Activated T-cell treated with anti-CD3 and anti-CD28 coated beads for 24 hours (primary cell): Measurements from ENCODE around the gene PSMB10.

Experiments
- DNase-seq: peaks from one replicate; pipeline ENCODE4 v3.0.0-alpha.2; 2020; ENCODE audit warnings: low read depth

The PSMB10 gene

DNA sequence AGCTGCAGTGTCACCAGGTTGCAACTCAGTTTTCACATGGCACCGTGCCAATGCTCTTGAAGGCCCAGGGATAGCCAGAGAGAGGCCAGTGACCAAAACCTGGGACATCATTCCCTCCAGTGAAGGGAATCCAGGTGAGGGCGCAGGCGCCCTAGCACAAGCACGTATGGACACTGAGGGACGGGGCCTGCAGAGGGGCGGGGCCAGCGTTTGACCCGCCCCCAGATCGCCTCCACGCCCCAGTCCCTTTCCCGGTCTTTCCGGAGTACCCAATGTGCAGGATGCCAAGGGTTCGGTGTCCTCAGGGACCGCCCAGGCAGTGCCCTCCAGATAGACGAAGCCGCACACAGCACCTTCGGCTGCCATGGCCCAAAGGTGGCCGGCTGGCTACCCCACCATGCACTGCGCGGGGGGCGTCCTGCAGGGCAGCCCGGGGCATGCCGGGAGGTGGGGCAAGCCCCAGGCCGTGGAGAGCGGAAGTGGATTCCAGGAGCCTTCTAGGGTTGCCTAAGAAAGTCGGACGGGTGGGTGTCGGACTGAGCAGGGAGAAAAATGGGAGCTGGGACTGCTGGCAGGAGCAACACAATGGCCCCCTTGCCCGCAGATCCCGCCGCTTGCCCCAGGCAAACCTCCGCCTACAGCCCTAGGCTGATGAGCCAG is 27.1 kb upstream of the PSMB10 start:
- no peak for DNase-seq

DNA sequence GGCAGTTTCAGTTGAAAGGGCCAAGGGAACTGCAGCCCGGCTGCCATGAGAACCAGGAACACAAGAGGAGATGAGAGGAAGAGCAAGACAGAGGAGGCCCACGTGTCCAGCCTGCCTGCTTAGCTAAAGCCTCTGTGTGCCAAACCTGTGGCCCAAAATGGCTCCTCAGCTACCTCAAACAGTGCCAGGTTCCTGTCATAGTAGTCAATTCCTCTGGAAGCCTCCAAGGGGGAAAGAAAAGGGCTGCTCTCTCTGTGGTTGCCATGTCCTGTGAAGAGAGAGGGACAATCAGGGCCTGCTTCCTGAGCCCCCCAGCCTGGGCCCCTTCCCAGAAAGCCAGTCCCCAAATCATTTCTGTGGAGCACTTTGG is 26.6 kb upstream of the PSMB10 start:
- DNase-seq, result no peak

DNA sequence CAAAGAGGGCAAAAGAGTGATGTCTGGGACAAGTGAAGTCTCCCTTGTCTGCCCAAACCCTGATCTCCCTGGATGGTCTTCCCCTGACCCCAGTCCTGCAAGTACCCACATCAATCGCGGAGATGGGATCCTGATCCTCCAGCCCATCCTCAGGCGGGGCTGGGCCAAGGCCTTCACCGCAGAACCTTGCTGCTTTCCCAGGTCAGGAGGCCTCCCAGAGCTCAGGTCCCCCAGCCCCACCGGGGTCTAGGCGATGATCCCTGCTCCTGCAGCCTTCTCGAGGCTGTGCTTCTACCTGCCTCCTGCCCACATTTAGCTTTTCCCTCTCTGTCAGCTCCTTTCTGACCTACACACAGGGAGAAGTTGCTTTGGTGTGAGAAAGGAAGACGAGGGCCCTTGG is 25.5 kb upstream of the PSMB10 start:
- DNase-seq, result no peak

DNA sequence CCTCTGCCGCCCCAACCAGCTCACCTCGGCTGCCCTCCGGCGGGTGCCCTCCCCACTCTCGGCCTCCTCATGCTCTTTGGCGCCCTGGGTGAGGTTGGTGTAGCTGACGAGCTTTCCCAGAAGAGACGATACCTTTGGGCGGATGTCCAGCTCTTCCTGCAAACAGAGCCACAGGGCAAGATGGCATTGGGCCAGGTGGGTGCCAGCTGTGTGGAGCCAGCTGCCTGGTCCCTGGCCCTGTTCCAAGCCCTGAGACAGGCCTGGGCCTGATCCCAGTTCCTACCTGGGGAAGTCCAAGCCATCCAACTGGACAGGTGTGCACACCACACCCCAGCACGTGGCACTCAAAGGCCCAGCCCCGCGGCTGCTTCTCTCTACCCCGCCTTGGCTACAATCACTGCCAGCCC is 24.9 kb upstream of the PSMB10 start:
- no peak for DNase-seq

DNA sequence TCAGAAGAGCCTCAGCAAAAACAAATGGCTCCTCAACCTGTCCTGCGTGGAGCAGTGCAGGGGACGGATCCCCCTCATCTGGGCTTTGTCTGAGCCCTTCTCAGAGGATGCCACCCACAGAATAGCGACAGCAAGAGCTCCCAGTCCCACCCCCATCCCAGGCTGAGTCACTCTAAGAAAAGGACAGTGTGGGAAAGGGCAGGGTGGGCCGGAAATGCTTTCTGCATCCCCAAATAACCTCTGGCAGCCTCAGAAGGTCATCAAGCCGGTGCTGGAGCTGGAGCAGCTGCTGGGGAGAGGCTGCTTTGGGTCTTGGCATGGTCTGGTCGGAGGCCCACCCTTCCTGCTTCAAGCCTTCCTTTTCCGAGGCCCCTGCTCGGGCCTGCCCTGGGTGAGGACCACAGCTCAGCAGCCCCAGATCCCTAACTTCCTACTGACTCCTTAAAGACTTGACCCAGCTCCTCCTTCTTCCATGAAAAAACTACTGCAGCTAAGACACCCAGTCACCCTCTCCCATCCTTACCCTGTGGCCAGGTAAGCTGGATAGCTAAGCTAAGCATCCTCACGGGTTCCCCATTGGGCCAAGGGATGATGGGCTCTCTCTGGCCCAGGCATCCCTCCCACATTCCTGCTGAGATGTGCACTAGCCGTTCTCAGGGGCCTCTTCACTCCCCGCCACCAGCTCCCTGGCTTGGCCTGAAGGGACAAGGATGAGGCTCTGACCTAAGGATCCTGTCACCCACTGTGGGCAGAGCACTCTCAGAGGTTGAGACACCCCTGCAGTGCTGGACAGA is 23.1 kb upstream of the PSMB10 start:
- DNase-seq, result no peak

DNA sequence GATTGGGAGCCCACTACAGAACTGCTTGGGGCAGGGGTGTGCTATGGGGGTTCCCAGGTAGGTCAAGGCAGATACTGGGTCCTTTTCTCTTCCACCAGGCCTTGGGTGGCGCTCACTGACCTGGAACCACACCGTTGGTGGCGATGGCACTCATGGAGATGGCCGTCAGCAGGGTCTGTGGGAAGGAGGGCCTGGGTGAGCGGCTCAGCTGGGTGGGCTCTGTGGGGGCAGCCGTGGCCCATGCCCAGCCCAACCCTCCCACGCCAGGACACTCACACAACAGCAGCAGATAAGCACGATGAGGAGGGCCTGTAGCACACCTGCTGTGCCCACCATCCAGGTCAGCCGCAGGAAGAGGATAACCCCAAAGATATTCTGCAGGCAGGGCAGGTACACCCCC is 21.0 kb upstream of the PSMB10 start:
- no peak for DNase-seq

DNA sequence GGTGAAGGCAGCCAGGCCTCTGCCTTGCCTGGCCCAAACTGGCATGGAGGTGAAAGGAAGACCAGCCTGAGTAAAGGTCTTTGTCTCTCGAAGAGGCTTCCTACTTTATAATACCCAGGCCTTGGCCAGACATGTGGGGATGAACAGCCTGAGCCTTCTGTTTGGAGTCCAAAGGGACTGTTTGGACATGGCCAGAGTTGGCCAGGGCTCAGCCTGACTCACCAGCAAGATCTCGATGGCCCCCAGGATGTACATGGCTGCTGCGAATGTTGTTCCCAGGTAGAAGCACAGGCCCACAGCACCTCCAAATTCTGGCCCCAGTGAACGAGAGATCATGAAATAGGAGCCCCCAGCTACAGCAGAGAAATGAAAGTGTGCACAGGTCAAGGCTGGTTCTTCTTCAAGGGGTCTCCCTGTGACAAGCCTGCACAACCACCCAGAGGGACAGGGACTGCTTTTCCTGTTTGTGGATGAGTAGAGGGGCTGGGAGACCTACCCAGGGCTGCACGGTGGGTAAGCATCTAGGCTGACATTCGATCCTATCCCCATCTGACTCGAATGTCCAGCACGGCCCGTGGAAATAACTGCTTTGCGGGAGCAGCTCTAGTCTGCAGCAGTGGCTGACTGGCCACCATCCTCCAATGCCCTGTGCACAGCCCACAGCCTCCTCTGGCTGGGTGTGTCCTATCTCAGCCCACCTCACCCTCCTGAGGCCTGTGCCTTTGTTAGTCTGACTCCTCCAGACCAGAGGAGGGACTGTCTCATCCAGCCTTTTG is 18.0 kb upstream of the PSMB10 start:
- DNase-seq, result no peak

DNA sequence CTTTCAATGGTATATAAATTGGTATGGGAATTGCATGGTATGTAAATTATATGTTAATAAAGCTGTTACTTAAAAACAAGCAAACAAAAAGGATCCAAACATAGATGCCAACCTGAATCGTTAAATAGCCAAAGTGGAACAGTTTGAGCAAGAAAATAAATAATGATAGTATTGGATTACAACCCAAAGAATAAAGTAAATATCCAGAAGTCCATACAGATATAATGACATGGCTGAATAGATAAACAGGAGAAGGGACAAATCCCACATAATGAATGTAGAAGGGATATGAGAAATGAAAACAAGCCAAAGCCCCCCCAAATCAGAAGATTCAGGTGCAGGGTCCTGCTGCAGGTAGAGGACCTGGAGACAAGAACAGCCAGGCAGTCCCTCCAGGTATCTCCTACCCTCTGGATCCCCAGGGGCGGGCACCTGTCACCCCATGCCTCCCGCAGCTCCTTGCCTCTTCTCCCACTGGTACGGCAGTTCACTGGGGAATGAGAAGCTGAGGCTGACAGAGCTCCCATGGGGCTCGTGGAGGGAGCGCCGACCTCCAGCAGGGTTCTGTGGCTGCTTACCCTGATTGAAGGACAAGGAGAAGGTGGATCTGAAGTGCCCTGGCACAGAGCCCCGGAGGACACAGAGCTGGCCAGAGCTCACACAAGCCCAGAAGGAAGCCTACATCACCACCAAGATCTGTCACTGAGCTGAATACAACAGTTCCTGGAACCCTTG is 17.2 kb upstream of the PSMB10 start:
- DNase-seq, result no peak

DNA sequence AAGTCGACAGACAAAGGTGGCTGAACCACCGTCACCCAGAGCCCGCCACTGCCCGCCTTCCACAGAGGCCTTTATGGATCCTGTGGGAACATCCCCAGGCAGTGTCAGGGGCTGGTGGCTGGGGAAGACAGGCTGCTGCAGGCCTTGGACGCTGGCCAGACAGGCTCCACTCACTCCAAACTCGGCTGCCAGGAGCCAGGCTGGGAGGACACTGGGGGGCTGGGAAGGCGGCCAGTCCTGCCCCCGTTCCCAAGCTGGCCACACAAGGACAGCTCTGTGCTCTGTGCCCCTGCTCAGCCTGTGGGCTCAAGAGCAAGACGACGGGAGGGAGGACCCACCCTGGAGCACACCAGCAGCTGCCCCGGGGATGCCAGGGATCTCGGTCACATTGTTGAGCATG is 14.8 kb upstream of the PSMB10 start:
- no peak for DNase-seq

DNA sequence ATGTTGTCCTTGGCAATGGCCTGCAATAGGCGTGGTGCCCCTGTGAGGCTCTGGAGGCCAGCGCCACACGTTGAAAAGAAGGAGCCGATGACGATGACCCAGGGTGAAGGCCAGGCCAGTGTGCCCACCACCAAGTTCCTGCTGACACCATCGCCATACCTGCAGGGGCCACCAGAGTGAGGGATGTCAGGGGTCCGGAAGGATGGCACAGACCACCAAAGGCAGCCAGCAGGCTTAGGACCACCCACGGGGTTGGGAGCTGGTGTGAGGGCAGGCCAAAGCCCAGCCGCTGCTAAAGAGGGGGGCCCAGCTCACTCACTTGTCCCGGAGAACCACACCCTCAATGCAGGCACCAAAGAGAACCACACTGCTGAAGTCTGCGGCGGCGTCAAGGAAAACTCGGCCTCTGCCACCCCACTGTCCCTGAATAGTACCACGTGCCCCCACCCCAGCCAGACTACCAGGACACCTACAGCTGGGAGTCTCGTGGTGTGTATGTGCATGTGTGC is 13.7 kb upstream of the PSMB10 start:
- no peak for DNase-seq

DNA sequence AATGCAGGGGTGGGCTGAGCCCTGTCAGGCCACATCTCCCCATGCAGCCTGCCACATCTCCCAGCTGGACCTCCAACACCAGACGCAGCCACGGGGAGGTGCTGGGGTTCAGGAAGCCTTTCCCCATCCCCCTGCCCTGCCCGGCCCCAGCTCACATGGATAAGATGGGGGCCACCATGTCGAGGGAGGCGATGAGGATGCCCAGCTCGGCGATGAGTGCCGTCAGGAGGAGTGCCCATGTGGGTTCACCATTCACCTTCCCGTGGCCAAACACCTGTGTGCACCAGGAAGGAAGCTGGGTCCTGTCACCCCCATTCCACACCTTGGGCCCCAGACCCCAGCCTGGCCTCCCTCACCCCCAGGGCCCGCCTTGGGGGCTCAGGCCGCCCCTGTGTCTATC is 13.0 kb upstream of the PSMB10 start:
- no peak for DNase-seq

DNA sequence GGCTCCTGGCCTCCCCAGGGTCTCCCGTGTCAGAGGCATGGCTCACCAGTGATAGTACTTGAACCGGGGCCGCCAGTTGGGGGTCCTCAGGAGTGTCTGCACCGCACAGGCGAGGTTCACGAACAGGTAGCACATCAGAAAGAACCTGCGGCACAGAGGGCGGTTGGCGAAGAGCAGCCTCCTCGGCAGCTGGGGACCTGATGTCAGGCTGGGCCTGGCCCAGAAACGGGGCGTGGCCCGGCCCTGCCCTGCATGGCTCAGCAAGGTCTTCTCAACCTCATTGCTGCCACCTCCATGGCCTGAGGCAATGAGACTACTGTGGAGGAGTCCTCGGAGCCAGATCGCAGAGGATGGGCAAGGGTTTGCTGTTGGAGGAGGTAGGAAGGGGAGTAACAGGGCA is 11.4 kb upstream of the PSMB10 start:
- DNase-seq, result no peak

DNA sequence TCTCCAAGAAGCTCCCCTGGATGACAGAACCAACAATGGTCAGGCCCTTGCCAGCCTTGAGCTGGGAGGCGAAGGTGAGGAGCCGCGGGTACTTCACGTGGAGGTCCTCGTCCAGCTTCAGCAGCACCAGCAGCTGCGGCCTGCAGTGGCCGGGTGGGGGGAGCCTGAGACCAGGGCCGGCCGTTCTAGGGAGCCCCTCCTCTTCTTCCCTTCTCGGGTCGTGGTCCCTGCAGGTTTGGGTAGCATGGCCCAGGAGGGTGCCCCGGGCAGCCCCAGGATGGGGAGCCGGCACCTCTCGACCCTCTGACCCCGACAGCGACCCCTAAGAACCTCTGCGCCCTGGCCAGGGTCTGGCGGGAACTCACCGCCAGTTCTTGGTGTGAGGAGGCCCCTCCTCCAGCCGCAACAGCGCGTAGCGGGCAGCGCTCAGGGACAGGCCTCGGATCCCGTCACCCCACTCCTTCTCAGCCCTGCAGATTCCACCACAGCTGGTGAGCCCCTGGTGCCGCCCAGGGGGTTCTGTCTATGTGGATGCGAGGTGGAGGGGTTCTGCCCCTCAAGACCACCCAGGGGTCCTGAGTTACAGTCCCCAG is 10.4 kb upstream of the PSMB10 start:
- no peak for DNase-seq

DNA sequence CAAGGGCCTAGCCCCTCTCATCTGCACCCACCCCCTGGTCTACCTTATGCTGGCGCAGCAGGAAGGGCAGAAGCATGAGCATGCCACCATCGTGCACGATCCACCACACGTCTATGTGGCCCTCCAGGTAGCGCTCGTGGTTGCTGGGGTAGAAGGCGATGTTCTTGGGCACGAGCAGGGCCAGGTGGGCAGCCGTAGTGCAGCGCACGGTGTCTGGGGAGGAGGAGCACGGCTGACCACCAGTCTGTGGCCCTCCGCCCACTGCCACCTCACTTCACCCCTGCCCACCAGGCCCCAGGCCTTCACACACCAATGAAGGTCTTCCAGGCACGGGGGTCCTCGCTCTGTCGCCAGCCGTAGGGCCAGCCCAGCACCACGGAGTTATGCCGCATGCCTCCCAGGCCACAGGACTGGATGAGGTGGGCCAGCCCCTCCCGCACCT is 9.5 kb upstream of the PSMB10 start:
- no peak for DNase-seq

DNA sequence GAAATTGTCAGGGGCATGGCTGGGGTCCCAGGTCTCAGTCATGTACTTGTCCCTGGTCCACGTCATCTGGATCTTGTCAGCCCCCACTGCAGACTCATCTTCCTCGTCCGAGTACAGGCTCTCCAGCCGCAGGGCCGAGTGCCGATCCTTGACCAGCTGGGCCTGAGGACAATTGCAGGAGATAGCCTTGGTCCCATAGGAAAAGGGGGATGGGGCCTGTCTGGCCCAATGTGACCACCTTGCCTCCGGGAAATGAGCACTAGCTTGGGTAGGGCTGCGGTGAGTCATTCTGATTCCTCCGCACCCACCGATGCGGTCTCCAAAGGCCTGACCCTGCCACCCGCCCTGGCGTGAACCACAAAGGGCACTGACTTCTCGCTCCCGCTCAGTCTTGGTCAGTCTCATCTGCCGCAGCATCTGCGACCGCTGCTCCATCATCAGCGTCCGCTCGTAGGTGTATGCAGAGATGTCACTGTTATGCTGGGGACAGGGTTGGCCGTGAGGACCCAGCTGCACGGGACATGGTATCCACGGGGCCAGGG is 8.8 kb upstream of the PSMB10 start:
- DNase-seq, result no peak

DNA sequence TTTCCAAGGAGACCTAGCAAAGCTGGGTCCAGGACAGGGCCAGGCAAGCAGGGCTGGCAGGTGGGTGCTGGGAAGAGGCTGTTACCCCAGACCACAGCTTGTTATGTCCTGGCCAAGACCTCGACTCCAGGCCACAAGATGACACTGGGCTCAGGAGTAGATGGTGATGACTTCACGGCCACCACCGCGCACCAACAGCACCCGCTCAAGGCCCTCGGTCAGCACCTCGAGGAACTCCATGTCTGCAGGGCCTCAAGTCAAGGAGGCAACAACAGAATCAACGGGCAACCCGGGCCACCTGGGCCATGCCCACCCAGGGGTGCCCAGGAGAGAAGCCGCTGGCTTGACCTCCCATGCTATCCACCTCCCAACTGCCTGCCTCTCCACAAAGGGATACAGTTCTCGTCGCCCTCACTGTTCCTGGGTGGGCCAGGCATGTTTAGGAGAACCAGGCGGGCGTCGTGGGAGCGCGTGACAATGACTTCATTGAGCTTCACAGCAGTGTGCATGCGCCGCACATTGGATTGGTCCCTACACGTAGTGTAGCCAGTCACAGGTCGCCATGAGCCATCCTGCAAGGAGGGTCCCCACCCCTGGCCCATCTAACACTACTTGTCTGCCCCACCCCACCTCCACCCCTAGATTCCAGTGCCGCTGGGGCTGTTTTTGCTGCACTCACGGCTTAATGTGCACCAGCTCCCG is 8.2 kb upstream of the PSMB10 start:
- no peak for DNase-seq

DNA sequence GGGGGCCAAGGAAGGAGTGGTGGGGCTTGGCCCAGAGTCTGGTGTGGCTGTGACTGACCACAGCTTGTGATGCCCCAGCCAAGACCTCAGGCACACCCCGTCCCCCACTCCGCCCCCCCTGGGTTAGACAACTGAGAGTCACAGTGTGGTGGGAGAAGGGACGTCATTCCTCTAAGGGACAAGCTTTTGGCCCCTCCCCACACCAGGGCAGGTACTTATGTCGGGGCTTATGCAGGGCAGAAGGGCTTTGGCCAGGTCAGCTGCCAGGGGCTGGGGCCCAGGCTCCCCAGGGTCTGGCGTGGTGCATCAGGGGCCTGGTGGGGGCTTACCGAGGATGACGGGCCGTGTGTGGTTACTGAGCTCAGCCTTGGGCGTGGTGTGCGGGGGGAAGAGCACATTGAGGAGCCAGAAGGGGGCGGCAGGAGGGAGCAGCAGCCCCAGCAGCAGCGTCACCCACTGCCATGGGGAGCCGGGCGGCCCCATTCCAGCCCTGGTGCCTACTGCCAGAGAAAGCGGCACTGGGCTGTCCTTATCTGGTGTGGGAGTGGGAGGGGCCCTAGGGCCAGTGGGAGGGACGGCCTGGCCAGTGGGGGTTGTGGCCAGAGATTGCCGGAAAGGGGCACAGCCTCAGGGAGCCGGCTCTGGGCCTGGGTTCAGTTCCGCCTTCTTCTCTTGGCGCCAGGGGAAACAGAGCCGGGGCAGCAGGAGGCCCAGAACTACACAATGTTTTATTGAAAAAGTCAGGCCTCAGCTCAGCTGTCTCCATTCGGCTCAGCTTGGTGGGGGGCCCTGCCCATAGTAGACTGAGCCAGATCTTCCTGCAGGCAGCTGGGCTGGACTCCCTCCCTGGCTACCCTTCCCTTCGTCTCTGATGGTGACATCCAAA is 7.2 kb upstream of the PSMB10 start, which contains the start of gene LCAT:
TSS of gene LCAT (minus strand) at position 502 of the 886 bp plus-strand sequence. CDS start at position 483, 19 bp downstream.
- DNase-seq, result no peak

DNA sequence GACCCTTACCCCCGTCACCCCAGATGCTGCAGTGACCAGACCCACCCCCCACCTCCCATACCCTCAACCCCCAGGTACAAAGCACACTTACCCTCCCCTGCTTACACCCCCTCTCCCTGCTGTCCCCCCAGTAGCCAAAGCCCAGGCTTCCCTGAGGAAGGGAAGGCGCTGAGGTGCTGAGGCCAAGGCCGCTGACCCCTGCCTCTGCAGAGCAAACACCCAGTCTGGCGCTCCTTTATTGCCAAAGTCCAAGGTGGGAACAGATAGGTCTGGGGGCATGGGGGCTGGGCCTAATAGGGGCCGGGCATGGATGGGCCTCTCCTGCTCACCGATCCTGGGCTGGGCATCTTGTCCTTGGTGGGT is 6.6 kb upstream of the PSMB10 start:
- no peak for DNase-seq

DNA sequence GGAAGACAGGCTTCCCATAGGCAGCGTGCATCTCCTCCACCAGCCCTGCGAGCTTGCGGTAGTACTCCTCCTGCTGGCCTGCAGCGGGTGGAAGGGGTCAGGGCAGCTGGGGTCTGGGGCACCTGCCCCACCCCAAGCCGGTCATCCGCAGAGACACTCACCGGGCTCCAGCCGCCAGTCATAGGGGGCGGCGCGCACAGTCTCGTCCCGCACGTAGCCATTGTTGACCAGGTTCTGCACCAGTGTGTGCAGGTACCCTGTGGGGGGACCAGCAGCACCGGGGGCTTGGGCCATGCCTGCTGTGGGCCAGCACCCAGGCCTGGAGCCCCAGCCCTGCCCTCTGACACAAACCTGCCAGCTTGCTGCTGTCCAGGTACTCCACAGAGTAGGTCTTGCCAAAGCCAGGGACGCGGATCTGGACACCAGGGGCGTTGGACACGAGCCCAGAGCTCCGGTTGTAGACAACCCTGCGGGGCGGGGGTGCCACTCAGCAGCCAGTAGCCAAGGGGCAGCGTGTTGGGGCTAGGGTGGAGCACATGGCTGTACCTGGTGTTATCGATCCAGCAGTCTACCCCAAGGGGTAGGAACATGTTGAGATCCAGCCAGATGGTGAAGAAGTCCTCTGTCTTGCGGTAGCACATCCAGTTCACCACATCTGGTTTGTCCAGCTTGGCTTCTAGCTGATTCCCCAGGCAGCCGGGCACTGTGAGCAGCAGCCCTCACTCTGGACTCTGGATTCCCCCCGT is 6.0 kb upstream of the PSMB10 start:
- no peak for DNase-seq
